Natural killer cell (primary cell): Measurements from ENCODE around the gene SLC35G2. TPM values are rescaled to one million over a fixed set of nuclear protein-coding genes. Genes with fewer than 3 reads are reported as not detected.
A peak's percentile ranks its signal among the peaks of the same experiment; 100 is the strongest.

Experiments used
- ATAC-seq, 3 donors: fragments of 150-1000 bp in 2 of 3; fragments of 200-7000 bp in 1 of 3; cut with Tn5 transposase; 1 replicate in 1 of 3; 2 replicates in 2 of 3; pipeline ENCODE4 v1.10.0; 2021; ENCODE audit warnings: mild to moderate bottlenecking in 2 of 3, moderate library complexity in 2 of 3
- DNase-seq, 2 donors: peaks; one replicate each; pipeline versions ENCODE4 v3.0.0 to v3.0.0-alpha.2; 2013 to 2021; ENCODE audit warnings: mixed read lengths in 1 of 2
- H3K27ac ChIP-seq: one replicate; pipeline ENCODE4 v1.5.1; 2013; ENCODE audit warnings: mild to moderate bottlenecking, low read length
- H3K27me3 ChIP-seq: one replicate; pipeline ENCODE4 v1.6.1; 2013; ENCODE audit warnings: low read length; ENCODE audit not compliant: control insufficient read depth, insufficient read depth
- H3K36me3 ChIP-seq: one replicate; pipeline ENCODE4 v1.6.1; 2013; ENCODE audit warnings: low read length; ENCODE audit not compliant: control insufficient read depth, insufficient read depth
- H3K4me1 ChIP-seq: one replicate; pipeline ENCODE4 v1.6.1; 2013; ENCODE audit warnings: low read length; ENCODE audit not compliant: control insufficient read depth, insufficient read depth
- H3K4me3 ChIP-seq: one replicate; pipeline ENCODE4 v1.5.1; 2013; ENCODE audit warnings: low read length
- H3K9me3 ChIP-seq: one replicate; pipeline ENCODE4 v1.6.1; 2013; ENCODE audit warnings: low read length; ENCODE audit not compliant: control insufficient read depth, insufficient read depth
- H3K27ac Mint-ChIP-seq, 2 donors: one replicate each; pipeline ENCODE4 v1.8.0; 2022; ENCODE audit warnings: mild to moderate bottlenecking in 2 of 2, mixed read lengths in 2 of 2, moderate library complexity in 1 of 2
- H3K27me3 Mint-ChIP-seq, 2 donors: one replicate each; pipeline ENCODE4 v1.8.0; 2022; ENCODE audit warnings: low read depth in 2 of 2, mixed read lengths in 2 of 2
- H3K36me3 Mint-ChIP-seq: one replicate; pipeline ENCODE4 v1.8.0; 2022; ENCODE audit warnings: mixed read lengths
- H3K4me1 Mint-ChIP-seq, 2 donors: one replicate each; pipeline ENCODE4 v1.8.0; 2022; ENCODE audit warnings: mixed read lengths in 2 of 2
- H3K4me3 Mint-ChIP-seq: one replicate; pipeline ENCODE4 v1.8.0; 2022; ENCODE audit warnings: mild to moderate bottlenecking, moderate library complexity, mixed read lengths
- H3K9me3 Mint-ChIP-seq, 2 donors: one replicate each; pipeline ENCODE4 v1.8.0; 2022; ENCODE audit warnings: mixed read lengths in 2 of 2
- WGBS: methylation state at CpG from one replicate; pipeline ENCODE4 v1.1.7; 2013; ENCODE audit warnings: missing lambda C conversion rate; ENCODE audit not compliant: insufficient coverage; 5-methylcytosine and 5-hydroxymethylcytosine counted together
- intact Hi-C: fragments of 100-400 bp; cut with micrococcal nuclease; formaldehyde crosslinking; loops from one replicate; pipeline ENCODE4 v1.14.2; 2022
- total RNA-seq, 4 donors: library from RNA; stranded (reverse); fragments of 120-200 nt in 1 of 4; gene quantifications; one replicate each; pipeline versions ENCODE4 v1.2.3 to v1.2.4, GENCODE V29; 2013 to 2022
- TF ChIP-seq, protein P1 (sequence below): fragments of 200-600 bp; IDR thresholded peaks from one replicate; pipeline ENCODE4 v1.8.0; 2022; ENCODE audit warnings: antibody characterized with exemption

Gene SLC35G2
- total RNA-seq, 3 donors from 2014 or later (not counting 1 experiment from before 2014, with no cell fraction given), result 0.33 TPM; not detected in 2

GRCh38 chr3:136819731-136820679, 1.1 kb downstream of the SLC35G2 start:
- no peaks in the 10 kb centered on the region for H3K9me3 ChIP-seq
- H3K36me3 ChIP-seq, result no peaks in the 10 kb centered on the region
- no peak overlapping the region for H3K27ac ChIP-seq
- peak overlapping the region; percentile 54 for H3K4me3 ChIP-seq
- H3K4me1 Mint-ChIP-seq, result peaks cover 23 to 24% of the 10 kb centered on the region in 2 donors
- peaks cover 2% of the 10 kb centered on the region in 2 donors for H3K9me3 Mint-ChIP-seq
- peak; percentile 29 to 58 for DNase-seq
- peaks cover 23% of the 10 kb centered on the region for H3K4me1 ChIP-seq
- peak; percentile 65 to 76 (median 68) for ATAC-seq
- intact Hi-C loops, result no loop called here
- H3K27me3 ChIP-seq, result peaks cover 32% of the 10 kb centered on the region
- peak overlapping the region; percentile 96 for H3K4me3 Mint-ChIP-seq
- peaks cover 9% of the 10 kb centered on the region for H3K36me3 Mint-ChIP-seq
- H3K27me3 Mint-ChIP-seq, result peaks cover 50 to 69% of the 10 kb centered on the region in 2 donors
- TF ChIP-seq, protein P1, sequence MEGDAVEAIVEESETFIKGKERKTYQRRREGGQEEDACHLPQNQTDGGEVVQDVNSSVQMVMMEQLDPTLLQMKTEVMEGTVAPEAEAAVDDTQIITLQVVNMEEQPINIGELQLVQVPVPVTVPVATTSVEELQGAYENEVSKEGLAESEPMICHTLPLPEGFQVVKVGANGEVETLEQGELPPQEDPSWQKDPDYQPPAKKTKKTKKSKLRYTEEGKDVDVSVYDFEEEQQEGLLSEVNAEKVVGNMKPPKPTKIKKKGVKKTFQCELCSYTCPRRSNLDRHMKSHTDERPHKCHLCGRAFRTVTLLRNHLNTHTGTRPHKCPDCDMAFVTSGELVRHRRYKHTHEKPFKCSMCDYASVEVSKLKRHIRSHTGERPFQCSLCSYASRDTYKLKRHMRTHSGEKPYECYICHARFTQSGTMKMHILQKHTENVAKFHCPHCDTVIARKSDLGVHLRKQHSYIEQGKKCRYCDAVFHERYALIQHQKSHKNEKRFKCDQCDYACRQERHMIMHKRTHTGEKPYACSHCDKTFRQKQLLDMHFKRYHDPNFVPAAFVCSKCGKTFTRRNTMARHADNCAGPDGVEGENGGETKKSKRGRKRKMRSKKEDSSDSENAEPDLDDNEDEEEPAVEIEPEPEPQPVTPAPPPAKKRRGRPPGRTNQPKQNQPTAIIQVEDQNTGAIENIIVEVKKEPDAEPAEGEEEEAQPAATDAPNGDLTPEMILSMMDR, result no peak
- no peak overlapping the region for H3K27ac Mint-ChIP-seq
- 8% methylated on average over 51 of the region's 51 CpGs for WGBS

DNA sequence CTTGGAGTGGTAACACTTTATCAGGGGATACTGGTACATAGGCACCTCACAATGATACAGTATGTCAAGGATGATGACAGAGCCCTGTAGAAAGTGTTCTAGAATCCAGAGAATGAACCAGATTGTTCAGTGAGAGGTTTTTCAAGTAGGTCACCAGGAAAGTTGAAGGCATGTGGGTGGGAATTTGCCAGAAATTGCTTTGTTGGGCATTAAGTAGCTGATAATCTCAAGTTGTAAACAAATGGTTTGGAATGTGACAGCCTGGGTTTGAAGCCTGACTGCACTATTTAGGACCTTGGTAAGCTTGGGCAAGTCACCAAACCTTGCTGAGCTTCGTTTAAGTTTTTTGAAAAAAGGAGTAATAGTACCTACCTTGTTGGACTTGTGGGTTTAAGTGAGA, 12.5 kb downstream of the SLC35G2 start:
- DNase-seq, result no peak
- H3K9me3 ChIP-seq, result no peaks in the 10 kb centered on the region
- 67% methylated on average over 1 of the region's 1 CpG for WGBS
- peaks cover 2% of the 10 kb centered on the region for H3K27me3 ChIP-seq
- no peak for ATAC-seq
- H3K27ac ChIP-seq, result no peak overlapping the region
- Mint-ChIP-seq H3K4me3 (no peak overlapping the region), H3K27ac (no peak overlapping the region), H3K36me3 (peaks cover 7% of the 10 kb centered on the region), H3K9me3 (peaks cover 0 to 3% of the 10 kb centered on the region in 2 donors), H3K4me1 (peaks cover 0 to 7% of the 10 kb centered on the region in 2 donors), H3K27me3 (peaks cover 10 to 20% of the 10 kb centered on the region in 2 donors)
- H3K36me3 ChIP-seq, result no peaks in the 10 kb centered on the region
- TF ChIP-seq, protein P1, result no peak
- intact Hi-C loops, result no loop called here
- no peaks in the 10 kb centered on the region for H3K4me1 ChIP-seq
- H3K4me3 ChIP-seq, result no peak overlapping the region

- no peak overlapping the region for H3K27ac ChIP-seq
- Mint-ChIP-seq H3K4me3 (no peak overlapping the region), H3K4me1 (peaks cover 6 to 16% of the 10 kb centered on the region in 2 donors), H3K27ac (peak overlapping the region in 1 of 2 donors; percentile 61), H3K27me3 (peaks cover 0 to 8% of the 10 kb centered on the region in 2 donors), H3K9me3 (no peaks in the 10 kb centered on the region), H3K36me3 (no peaks in the 10 kb centered on the region)
- 100% methylated on average over 1 of the region's 1 CpG for WGBS
- no peaks in the 10 kb centered on the region for H3K36me3 ChIP-seq
- DNase-seq (no peak), ATAC-seq (no peak)
- no peaks in the 10 kb centered on the region for H3K4me1 ChIP-seq
- intact Hi-C loops, result no loop called here
- TF ChIP-seq, protein P1, result no peak
- no peaks in the 10 kb centered on the region for H3K27me3 ChIP-seq
- H3K9me3 ChIP-seq, result no peaks in the 10 kb centered on the region
- no peak overlapping the region for H3K4me3 ChIP-seq
Observed at GRCh38 chr3:136835089-136835812, 16.3 kb downstream of the SLC35G2 start.
